ENCODE results near the gene ZSCAN30.

DNA sequence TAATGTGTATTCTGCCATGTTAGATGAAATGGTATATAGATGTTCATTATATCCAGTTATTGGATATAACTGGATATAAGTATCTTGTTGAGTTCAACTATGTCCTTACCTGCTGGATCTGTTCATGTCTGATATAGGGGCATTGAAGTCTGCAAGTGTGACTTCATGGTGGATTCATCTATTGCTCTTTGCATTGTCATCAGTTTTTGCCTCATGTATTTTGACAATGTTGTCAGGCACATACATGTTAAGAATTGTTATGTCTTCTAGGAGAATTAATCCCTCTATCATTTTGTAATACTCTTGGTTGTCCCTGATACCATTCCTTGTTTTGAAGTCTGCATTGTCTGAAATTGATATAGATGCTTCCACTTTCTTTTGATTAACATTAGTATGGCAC, 38.8 kb upstream of the ZSCAN30 start:
- TF ChIP-seq, protein P1, sequence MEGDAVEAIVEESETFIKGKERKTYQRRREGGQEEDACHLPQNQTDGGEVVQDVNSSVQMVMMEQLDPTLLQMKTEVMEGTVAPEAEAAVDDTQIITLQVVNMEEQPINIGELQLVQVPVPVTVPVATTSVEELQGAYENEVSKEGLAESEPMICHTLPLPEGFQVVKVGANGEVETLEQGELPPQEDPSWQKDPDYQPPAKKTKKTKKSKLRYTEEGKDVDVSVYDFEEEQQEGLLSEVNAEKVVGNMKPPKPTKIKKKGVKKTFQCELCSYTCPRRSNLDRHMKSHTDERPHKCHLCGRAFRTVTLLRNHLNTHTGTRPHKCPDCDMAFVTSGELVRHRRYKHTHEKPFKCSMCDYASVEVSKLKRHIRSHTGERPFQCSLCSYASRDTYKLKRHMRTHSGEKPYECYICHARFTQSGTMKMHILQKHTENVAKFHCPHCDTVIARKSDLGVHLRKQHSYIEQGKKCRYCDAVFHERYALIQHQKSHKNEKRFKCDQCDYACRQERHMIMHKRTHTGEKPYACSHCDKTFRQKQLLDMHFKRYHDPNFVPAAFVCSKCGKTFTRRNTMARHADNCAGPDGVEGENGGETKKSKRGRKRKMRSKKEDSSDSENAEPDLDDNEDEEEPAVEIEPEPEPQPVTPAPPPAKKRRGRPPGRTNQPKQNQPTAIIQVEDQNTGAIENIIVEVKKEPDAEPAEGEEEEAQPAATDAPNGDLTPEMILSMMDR (conservative IDR thresholded peaks at IDR 0.05 in 1 of 2, IDR thresholded peaks at IDR 0.05 in 1 of 2; ENCODE audit: extremely low read depth in 1 of 2, insufficient read depth in 1 of 2, low read depth in 1 of 2, low read length in 2 of 2), result no peak
- no peak for TF ChIP-seq EZH2 (IDR thresholded peaks at IDR 0.05; ENCODE audit: borderline replicate concordance, low read length)

All from mammary epithelial cell (primary cell).